HG03442 (cell line): ENCODE data around the gene ITGB4.
"Not testable (repeated sequence)": the region's sequence is repeated elsewhere in the genome, so short reads cannot be mapped to it uniquely, and the experiment has no call there.

Source experiments
- ATAC-seq: cut with Tn5 transposase; IDR thresholded peaks from one replicate; pipeline ENCODE4 v1.9.1; 2021; ENCODE audit warnings: mild to moderate bottlenecking, moderate library complexity; ENCODE audit not compliant: unreplicated experiment

Gene ITGB4

GRCh38 chr17:75752802-75753513 lies 31.7 kb downstream of the ITGB4 start:
- no peak for ATAC-seq

- no peak for ATAC-seq
These were observed 32.5 kb downstream of the ITGB4 start for GRCh38 chr17:75753514-75754377.

- ATAC-seq: no peak
These were observed 33.3 kb downstream of the ITGB4 start for GRCh38 chr17:75754378-75755204.

- no peak for ATAC-seq
These were observed 34.1 kb downstream of the ITGB4 start for GRCh38 chr17:75755205-75755901.

GRCh38 chr17:75755990-75756389 lies 34.7 kb downstream of the ITGB4 start:
- ATAC-seq: no peak

GRCh38 chr17:75756451-75757085 lies 35.3 kb downstream of the ITGB4 start:
- ATAC-seq: no peak

- ATAC-seq: no peak
These were observed 35.9 kb downstream of the ITGB4 start for GRCh38 chr17:75757086-75757681.

- ATAC-seq: no peak
These were observed 37.1 kb downstream of the ITGB4 start for GRCh38 chr17:75758131-75758905.

GRCh38 chr17:75759457-75759856 lies 38.2 kb downstream of the ITGB4 start:
- ATAC-seq: no peak

- ATAC-seq: not testable (repeated sequence)
These were observed 38.9 kb downstream of the ITGB4 start for GRCh38 chr17:75759978-75760640.

GRCh38 chr17:75762513-75763268 lies 41.4 kb downstream of the ITGB4 start:
- no peak for ATAC-seq

- ATAC-seq: no peak
These were observed 42.0 kb downstream of the ITGB4 start for GRCh38 chr17:75763269-75763607.

GRCh38 chr17:75763613-75764416 lies 42.6 kb downstream of the ITGB4 start:
- no peak for ATAC-seq

GRCh38 chr17:75764417-75764710 lies 43.1 kb downstream of the ITGB4 start:
- no peak for ATAC-seq

GRCh38 chr17:75764711-75765421 lies 43.6 kb downstream of the ITGB4 start, which contains the start of gene GALK1:
Gene GALK1, minus strand, starts transcription at chr17:75765192. Its CDS starts 56 bp downstream, at chr17:75765136.
- ATAC-seq: peak; percentile 65

- no peak for ATAC-seq
These were observed 44.7 kb downstream of the ITGB4 start for GRCh38 chr17:75765981-75766380.

- no peak for ATAC-seq
These were observed 46.6 kb downstream of the ITGB4 start for GRCh38 chr17:75767881-75768280.
